ENCODE measurements around the gene THADA.

Gene THADA

DNA sequence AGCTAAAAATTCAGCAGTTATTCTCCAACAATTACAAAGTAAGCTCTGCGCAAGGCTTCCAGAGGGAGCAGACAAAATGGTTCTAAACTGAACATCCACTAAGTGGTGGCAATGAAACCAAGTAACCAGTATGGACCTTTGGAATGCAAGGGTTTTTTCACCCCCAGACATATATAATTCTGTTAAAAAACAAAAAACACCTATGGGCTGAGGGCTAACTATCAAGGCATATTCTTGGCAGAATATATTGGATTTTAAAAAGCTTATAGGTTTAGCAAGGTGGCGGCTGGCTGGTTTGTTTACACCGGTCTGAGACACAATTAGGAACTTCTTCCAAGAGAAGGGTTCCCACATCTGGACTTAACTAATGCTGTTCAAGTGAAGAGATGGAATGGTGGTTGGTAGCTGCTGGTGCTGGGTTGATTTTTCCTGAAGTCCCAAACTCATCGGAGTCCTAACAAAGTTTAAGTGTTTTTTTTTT, 372.3 kb downstream of the THADA start:
- Histone ChIP-seq H3K4me1 (ENCODE audit: insufficient read depth, poor library complexity, severe bottlenecking) (peaks cover 30% of the 10 kb centered on the region), H3K27ac (ENCODE audit: poor library complexity, severe bottlenecking) (peak overlapping the region; percentile 97), H3K27me3 (ENCODE audit: insufficient read depth, poor library complexity, severe bottlenecking) (no peaks in the 10 kb centered on the region), H3K36me3 (ENCODE audit: low read depth) (peaks cover 42% of the 10 kb centered on the region), H3K9me3 (ENCODE audit: severe bottlenecking) (no peaks in the 10 kb centered on the region), H3K4me3 (ENCODE audit: severe bottlenecking) (peak overlapping the region; percentile 85)
- TF ChIP-seq, protein P1, sequence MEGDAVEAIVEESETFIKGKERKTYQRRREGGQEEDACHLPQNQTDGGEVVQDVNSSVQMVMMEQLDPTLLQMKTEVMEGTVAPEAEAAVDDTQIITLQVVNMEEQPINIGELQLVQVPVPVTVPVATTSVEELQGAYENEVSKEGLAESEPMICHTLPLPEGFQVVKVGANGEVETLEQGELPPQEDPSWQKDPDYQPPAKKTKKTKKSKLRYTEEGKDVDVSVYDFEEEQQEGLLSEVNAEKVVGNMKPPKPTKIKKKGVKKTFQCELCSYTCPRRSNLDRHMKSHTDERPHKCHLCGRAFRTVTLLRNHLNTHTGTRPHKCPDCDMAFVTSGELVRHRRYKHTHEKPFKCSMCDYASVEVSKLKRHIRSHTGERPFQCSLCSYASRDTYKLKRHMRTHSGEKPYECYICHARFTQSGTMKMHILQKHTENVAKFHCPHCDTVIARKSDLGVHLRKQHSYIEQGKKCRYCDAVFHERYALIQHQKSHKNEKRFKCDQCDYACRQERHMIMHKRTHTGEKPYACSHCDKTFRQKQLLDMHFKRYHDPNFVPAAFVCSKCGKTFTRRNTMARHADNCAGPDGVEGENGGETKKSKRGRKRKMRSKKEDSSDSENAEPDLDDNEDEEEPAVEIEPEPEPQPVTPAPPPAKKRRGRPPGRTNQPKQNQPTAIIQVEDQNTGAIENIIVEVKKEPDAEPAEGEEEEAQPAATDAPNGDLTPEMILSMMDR (IDR thresholded peaks at IDR 0.05; ENCODE audit: poor library complexity, severe bottlenecking), result no peak
- DNase-seq (ENCODE audit: low spot score) (no peak), ATAC-seq (ENCODE audit: low read depth) (no peak)

- H3K27me3 ChIP-seq (ENCODE audit: insufficient read depth, poor library complexity, severe bottlenecking), result no peaks in the 10 kb centered on the region
- TF ChIP-seq, protein P1 (IDR thresholded peaks at IDR 0.05; ENCODE audit: poor library complexity, severe bottlenecking), result no peak
- ATAC-seq (ENCODE audit: low read depth), result no peak
- peaks cover 23% of the 10 kb centered on the region for H3K4me1 ChIP-seq (ENCODE audit: insufficient read depth, poor library complexity, severe bottlenecking)
- H3K27ac ChIP-seq (ENCODE audit: poor library complexity, severe bottlenecking), result peak overlapping the region; percentile 97
- peak overlapping the region; percentile 85 for H3K4me3 ChIP-seq (ENCODE audit: severe bottlenecking)
- no peak for DNase-seq (ENCODE audit: low spot score)
- peaks cover 42% of the 10 kb centered on the region for H3K36me3 ChIP-seq (ENCODE audit: low read depth)
- no peaks in the 10 kb centered on the region for H3K9me3 ChIP-seq (ENCODE audit: severe bottlenecking)
Observed at GRCh38 chr2:43222475-43223309, 373.1 kb downstream of the THADA start.

DNA sequence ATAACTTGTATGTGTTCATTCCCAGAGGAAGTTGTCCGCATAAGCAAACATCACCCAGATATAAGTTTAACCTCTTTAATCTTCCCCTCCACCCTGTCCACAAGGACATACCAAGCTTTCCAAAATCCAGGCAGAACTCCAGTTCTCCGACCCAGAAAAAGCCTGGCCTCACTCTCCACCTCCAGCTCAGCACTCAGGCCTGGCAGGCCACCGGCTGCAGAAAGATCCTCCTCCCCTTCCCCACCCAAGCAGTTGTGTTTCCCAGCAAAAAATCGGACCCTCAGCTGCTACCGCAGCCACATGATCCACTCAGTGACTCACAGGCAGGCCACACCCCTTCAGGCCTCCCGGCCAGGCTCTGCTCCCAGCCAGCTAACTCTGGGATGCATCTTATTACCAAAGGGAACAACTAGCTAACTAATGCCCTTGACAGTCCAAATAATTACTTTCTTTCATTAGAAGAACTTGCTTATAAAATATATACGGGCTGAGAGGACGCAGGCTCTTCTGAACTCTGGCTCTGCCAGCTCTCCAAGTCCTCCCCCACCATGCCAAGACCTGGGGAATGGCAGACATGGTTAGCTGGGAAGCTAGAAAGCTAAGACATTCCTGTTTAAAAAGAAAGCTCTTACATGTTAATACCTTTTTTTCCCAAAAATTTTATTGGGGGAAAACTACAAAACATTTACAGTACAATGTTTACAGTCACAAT, 373.9 kb downstream of the THADA start:
- Histone ChIP-seq H3K4me1 (ENCODE audit: insufficient read depth, poor library complexity, severe bottlenecking) (peaks cover 23% of the 10 kb centered on the region), H3K36me3 (ENCODE audit: low read depth) (peaks cover 42% of the 10 kb centered on the region)

GRCh38 chr2:43221124-43221762, 374.6 kb downstream of the THADA start:
- Histone ChIP-seq H3K27ac (ENCODE audit: poor library complexity, severe bottlenecking) (peak overlapping the region; percentile 97), H3K36me3 (ENCODE audit: low read depth) (peaks cover 42% of the 10 kb centered on the region), H3K27me3 (ENCODE audit: insufficient read depth, poor library complexity, severe bottlenecking) (no peaks in the 10 kb centered on the region), H3K4me3 (ENCODE audit: severe bottlenecking) (peak overlapping the region; percentile 85), H3K9me3 (ENCODE audit: severe bottlenecking) (no peaks in the 10 kb centered on the region), H3K4me1 (ENCODE audit: insufficient read depth, poor library complexity, severe bottlenecking) (peaks cover 23% of the 10 kb centered on the region)
- TF ChIP-seq, protein P1 (IDR thresholded peaks at IDR 0.05; ENCODE audit: poor library complexity, severe bottlenecking), result no peak
- ATAC-seq (ENCODE audit: low read depth), result peak; percentile 24
- peak; percentile 82 for DNase-seq (ENCODE audit: low spot score)

More for the DNA sequence above, 373.9 kb downstream of the THADA start:
- ATAC-seq (ENCODE audit: low read depth), result peak; percentile 31
- H3K27ac ChIP-seq (ENCODE audit: poor library complexity, severe bottlenecking), result peak overlapping the region; percentile 97
- TF ChIP-seq, protein P1 (IDR thresholded peaks at IDR 0.05; ENCODE audit: poor library complexity, severe bottlenecking), result no peak
- peak overlapping the region; percentile 85 for H3K4me3 ChIP-seq (ENCODE audit: severe bottlenecking)
- no peaks in the 10 kb centered on the region for H3K27me3 ChIP-seq (ENCODE audit: insufficient read depth, poor library complexity, severe bottlenecking)
- no peaks in the 10 kb centered on the region for H3K9me3 ChIP-seq (ENCODE audit: severe bottlenecking)
- DNase-seq (ENCODE audit: low spot score), result peak; percentile 87

Measured in RWPE2 (cell line).